Measurements from ENCODE around the gene CCDC66.

The CCDC66 gene

DNA sequence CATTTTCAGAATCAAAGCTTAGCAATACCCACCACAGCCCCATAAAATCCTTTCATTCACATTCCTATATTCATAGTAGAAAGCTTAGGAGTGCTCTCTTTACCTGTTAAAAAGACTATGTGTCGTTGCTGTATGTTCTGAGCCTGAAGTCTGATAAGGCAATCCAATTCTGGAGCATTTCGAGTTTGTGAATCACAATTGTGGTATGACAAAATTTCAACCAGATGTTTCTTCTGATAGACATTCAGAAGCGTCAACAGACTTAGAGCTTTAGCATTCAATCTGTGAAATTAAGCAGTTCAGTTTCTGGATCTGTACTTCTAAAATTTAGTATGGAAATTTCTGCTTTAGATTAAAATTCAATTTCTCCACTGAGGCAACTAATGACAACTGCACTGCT is 67.8 kb downstream of the CCDC66 start:
- DNase-seq: no peak

DNA sequence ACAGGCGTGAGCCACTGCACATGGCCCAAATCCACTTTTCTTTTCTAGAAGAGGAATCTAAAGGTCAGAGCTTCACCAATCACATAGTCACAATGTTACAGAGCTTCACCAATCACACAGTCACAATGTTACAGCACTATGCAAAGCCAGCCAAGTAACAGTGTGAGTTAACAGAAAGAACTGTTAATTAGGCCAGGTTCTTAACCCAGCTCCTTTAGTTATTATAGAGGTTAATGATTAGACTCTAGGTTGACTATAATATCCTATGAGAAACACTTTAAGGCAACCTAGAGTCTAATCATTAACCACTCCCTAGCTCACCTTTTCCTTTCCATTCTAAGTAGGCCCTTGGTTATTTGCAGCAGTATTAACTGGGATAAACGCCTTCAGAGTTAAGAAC is 72.1 kb downstream of the CCDC66 start:
- DNase-seq: no peak

DNA sequence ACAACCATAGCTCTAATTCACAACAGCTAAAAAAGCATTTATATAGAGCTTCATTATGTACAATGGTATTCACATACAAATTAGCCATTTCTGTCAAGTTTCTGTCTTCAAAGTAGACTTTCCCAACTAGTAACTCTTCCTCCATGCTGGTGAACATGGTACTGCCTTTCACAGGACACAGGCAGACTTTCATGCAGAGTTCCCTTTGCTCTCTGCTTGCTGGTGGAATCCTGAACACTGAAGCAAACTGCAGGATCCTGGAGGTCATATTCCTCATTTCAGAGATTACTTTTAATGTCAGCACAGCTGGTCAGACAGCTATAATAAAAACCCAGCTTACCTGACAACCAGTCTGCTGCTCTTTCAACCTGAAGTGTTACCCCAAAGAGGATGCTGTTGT is 72.5 kb downstream of the CCDC66 start:
- DNase-seq: no peak

DNA sequence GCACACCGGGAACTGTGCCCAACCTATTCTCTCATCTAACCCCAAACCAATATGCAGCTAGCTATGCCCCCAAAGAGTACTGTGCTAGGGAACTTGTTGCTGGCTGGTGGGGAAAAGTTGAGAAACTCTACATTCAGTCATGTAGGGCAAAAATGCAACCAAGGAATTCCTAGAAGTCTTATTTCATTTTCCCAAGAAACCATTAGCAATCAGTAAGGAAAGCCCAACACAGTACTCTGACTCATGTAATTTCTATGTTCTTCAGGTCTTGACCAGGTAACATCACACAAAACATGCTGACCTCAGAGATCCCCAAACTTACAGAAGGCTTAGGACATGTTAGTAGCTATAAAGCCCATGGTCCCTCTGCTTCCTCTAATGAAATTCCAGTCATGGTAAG is 74.0 kb downstream of the CCDC66 start:
- no peak for DNase-seq

DNA sequence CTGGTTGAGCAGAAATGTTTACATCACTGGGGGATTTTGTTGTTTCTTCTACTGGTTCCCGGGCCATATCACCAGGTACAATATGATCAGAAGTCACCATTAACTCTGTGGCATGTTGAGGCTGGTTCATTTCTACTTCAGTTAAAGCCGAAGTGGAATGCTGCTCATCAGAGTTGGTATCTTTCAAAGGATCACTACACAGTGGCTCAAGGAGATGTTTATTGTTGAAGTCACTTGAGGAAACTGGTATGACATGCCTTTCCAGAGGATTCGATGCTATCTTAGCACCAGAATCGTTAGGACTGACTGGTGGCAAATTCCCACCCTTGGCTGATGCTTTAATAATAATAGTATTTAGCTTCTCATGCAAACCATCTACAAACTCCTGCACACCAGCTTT is 76.2 kb downstream of the CCDC66 start:
- DNase-seq: no peak

DNA sequence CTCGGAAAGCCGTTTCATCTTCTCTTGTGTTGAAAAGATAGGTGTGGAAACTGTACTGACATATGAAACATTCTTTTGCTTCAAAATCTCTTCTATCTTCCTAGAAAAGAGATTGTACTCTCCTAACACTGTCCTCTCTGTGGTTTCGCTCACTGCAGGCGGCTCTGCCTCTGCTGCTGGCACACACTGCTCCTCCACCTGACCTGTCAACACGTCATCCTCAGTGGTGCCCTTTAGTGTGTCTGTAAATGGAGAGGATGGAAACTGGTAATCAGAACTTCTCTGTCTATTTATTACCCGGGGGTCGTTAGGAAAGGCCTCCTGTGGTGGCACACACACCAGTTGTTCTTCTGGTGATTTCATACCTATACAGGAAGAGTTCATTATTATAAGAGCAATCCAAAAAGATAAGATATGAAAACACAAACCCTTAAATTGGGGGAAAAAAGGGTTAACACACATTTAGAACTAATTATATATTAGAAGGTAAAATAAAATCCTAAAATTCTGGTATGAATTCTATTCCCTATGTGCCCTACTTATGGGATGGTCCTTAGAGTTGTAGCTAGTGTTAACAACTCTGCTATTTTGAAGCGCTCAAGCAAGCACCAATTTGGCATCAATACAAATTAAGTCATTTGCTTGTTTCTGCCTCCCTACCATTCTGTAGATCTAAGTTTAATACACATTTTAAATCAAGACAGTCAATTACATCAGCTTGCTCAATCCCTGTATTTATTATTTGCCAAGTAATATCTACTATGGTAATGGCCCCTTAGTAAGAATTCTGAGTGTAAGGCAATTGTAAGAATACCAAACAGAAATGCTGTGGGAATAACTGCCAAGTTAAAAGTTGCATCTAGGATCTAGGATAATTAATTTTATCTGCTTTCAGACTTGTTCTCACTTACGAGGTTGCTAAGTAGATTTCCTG is 76.9 kb downstream of the CCDC66 start:
- no peak for DNase-seq

DNA sequence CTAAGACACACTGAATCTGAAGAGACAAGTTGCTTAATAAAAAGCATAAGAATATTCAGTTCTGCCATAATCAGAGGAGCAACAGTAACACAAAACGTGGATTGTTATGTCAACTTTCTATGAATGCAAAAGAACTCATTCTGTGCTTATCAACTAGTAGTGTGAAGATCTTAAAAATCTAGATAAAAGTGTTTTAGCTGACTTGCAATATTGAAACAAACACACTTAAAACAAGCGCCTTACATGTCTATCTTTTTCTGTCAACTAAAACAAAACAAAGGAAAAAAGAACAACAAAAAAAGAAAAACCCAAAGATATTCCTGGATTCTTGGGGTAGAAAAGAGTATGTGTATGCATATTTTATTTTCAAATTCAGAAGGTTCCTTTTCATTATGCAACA is 88.4 kb downstream of the CCDC66 start:
- no peak for DNase-seq

DNA sequence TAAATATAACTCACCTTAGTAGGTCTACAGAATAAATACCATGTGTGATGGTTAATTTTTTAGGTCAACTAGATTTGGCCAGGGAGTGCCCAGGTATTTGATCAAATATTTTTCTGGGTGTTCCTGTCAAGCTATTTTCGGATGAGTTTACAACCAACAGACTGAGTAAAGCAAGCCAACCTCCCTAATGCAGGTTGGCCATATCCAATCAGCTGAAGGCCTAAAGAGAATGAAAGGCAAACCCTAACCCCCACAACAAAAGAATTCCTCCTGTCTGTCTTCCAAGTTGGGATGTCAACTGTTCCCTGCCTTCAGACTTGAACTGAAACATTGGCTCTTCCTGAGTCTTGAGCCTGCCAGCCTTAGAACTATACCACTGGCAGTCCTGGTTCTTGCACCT is 97.5 kb downstream of the CCDC66 start:
- DNase-seq: no peak

DNA sequence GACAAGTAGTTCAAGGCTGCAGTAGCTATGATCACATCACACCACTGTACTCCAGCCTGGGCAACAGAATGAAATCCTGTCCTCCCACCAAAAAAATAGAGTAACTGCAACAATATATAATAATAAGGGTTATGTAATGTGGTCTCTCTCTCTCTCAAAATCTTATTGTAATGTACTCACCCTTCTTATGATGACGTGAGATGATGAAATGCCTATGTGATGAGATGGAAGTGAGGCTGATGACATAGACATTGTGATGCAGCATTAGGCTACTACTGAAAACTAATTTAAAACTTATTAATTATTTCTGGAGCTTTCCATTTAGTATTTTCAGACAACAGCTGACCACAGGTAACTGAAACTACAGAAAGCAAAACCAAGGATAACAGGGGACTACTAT is 98.7 kb downstream of the CCDC66 start:
- no peak for DNase-seq

DNA sequence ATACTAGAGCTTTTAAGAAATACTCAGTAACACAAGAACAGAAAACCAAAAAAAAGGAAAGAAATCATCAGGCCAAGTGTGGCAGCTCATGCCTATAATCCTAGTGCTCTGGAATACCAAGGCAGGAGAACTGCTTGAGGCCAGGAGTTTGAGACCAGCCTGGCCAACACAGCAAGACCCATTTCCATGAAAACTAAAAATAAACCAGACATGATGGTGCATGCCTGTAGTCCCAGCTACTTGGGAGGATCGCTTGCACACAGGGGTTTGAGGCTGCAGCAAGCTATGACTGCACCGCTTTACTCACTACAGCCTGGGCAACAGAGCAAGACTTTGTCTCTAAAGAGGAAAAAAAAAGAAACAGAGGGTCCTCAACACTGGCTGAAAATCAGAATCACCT is 107.8 kb downstream of the CCDC66 start:
- no peak for DNase-seq

DNA sequence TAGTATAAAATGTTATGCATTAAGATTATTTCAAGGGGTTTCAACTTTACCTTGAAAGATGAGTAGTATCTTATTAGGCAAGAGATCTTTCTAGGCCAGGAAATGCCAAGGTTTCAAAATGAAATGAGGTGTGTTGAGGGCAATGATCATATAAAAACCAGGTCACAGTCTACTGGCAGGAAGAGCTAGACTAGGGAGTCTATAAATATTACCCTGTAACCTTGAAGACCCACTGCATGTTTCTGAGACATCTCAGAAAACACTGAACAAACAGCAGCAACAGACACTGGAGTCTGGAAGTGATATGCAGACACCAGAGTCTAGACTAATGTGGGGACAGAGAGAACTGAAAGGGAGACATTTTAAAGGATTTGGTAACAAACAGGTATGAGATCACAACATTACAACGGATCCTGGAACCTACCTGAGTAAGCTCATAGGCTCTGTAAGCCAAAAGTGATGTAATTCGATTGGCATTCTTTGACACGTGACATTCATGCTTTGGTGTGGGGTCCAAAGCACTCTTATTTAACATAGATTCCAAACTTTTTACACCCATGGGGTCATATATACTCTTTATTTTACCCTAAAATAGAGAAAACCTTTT is 111.1 kb downstream of the CCDC66 start:
- peak in 1 of 2 donors; percentile 6 for DNase-seq
